Brain microvascular endothelial cell (primary cell): ENCODE data around the gene MS4A6A.
"Not testable (repeated sequence)": the region's sequence is repeated elsewhere in the genome, so short reads cannot be mapped to it uniquely, and the experiment has no call there.

Source experiments
- DNase-seq: peaks from one replicate; pipeline ENCODE4 v3.0.0-alpha.2; 2020
- H3K27ac ChIP-seq: fragments of 250-450 bp; sonication (Bioruptor Pico); 2 replicates; pipeline ENCODE4 v1.5.1; 2020; ENCODE audit warnings: mild to moderate bottlenecking, moderate library complexity
- H3K27me3 ChIP-seq: fragments of 250-450 bp; sonication (Bioruptor Pico); replicated peaks from 2 replicates; pipeline ENCODE4 v1.5.1; 2020; ENCODE audit warnings: mild to moderate bottlenecking
- H3K36me3 ChIP-seq: fragments of 250-450 bp; sonication (Bioruptor Pico); replicated peaks from 2 replicates; pipeline ENCODE4 v1.5.1; 2020; ENCODE audit warnings: mild to moderate bottlenecking
- H3K4me3 ChIP-seq: 2 replicates; pipeline ENCODE4 v1.5.1; 2011; ENCODE audit warnings: low read depth, mild to moderate bottlenecking, control low read depth, low read length, moderate library complexity
- in situ Hi-C: cut with HindIII; loops from 2 replicates; pipeline ENCODE4 v1.10.0; 2017; ENCODE audit warnings: low sequenced_read_pairs, low pct_ligation_motif_present
- TF ChIP-seq, protein P1 (sequence below): IDR thresholded peaks from 2 replicates; pipeline ENCODE4 v1.5.1; 2011; ENCODE audit warnings: low read depth, mild to moderate bottlenecking, moderate library complexity, low read length, control low read depth, inconsistent platforms; ENCODE audit errors: missing control alignments

Gene MS4A6A

DNA sequence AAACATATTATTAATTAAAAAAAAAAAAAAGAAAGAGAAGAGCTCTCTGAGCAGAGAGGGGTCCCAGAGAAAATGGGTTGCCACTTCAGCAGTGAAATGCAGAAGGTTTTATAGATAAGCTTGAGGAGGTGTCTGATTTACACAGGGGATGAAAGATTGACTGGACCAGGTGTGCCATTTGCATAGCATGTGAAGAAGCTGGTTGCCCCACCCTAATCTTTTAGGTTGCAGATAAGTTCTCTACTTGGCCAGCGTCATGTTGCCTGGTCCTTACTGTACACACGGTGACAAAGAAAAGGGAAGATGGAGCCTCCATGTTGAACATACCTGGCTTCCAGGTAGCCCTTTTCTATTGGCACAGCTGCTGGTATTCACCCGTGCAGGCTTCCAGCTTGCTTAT is 53.0 kb downstream of the MS4A6A start:
- Histone ChIP-seq H3K4me3 (no peak overlapping the region), H3K27ac (no peak overlapping the region), H3K36me3 (no peaks in the 10 kb centered on the region), H3K27me3 (no peaks in the 10 kb centered on the region)
- TF ChIP-seq, protein P1, sequence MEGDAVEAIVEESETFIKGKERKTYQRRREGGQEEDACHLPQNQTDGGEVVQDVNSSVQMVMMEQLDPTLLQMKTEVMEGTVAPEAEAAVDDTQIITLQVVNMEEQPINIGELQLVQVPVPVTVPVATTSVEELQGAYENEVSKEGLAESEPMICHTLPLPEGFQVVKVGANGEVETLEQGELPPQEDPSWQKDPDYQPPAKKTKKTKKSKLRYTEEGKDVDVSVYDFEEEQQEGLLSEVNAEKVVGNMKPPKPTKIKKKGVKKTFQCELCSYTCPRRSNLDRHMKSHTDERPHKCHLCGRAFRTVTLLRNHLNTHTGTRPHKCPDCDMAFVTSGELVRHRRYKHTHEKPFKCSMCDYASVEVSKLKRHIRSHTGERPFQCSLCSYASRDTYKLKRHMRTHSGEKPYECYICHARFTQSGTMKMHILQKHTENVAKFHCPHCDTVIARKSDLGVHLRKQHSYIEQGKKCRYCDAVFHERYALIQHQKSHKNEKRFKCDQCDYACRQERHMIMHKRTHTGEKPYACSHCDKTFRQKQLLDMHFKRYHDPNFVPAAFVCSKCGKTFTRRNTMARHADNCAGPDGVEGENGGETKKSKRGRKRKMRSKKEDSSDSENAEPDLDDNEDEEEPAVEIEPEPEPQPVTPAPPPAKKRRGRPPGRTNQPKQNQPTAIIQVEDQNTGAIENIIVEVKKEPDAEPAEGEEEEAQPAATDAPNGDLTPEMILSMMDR: no peak
- in situ Hi-C loops: no loop called here
- DNase-seq: no peak

DNA sequence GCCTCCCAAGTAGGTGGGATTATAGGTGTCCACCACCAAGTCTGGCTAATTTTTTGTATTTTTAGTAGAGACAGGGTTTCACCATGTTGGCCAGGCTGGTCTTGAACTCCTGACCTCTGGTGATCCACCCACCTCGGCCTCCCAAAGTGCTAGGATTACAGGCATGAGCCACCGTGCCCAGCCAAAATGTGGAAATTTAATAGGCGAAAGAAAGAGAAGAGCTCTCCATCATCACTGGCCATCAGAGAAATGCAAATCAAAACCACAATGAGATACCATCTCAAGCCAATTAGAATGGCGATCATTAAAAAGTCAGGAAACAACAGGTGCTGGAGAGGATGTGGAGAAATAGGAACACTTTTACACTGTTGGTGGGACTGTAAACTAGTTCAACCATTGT is 54.0 kb downstream of the MS4A6A start:
- H3K4me3 ChIP-seq, in situ Hi-C loops, DNase-seq, H3K27ac ChIP-seq, H3K27me3 ChIP-seq, H3K36me3 ChIP-seq: not testable (repeated sequence)

DNA sequence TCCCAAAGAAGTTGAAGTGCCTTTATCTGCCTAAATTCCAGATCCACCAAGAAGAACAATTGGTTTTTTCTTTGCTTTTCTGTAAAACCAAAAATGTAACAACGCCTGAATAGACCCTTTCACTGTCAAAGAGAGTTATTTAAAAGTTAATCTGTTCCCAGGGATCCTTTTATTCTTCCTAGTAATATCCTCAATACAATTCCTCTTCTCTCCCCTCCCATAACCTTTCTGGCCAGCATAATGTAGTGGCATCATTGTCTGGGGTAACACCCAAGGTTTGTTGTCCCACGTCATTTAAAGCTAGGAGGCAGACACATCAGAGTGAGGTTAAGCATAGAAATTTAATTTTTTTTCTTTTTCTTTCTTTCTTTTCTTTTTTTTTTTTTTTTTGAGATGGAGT is 54.5 kb downstream of the MS4A6A start:
- no peaks in the 10 kb centered on the region for H3K27me3 ChIP-seq
- no peak overlapping the region for H3K27ac ChIP-seq
- no peak for DNase-seq
- H3K4me3 ChIP-seq: no peak overlapping the region
- in situ Hi-C loops: no loop called here
- TF ChIP-seq, protein P1: no peak
- no peaks in the 10 kb centered on the region for H3K36me3 ChIP-seq

DNA sequence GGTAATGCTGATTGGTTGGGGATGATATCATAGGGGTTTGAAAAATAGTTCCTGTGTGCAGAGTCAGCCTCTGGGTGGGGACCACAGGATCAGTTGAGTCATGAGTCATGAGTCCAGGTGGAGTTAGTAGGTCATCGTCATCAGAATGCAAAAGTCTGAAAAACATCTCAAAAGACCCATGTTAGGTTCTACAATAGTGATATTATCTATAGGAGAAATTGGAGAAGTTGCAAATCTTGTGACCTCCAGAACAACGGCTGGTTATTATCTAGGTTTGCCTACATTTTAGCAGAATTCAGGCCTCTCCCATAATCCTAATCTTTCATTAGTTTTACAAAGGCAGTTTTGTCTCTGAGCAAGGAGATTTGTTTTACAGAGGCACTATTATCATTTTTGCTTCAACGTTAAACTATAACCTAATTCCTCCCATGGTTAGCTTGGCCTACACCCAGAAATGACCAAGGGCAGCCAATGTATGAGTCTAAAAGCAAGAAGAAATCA is 55.5 kb downstream of the MS4A6A start:
- DNase-seq: no peak

DNA sequence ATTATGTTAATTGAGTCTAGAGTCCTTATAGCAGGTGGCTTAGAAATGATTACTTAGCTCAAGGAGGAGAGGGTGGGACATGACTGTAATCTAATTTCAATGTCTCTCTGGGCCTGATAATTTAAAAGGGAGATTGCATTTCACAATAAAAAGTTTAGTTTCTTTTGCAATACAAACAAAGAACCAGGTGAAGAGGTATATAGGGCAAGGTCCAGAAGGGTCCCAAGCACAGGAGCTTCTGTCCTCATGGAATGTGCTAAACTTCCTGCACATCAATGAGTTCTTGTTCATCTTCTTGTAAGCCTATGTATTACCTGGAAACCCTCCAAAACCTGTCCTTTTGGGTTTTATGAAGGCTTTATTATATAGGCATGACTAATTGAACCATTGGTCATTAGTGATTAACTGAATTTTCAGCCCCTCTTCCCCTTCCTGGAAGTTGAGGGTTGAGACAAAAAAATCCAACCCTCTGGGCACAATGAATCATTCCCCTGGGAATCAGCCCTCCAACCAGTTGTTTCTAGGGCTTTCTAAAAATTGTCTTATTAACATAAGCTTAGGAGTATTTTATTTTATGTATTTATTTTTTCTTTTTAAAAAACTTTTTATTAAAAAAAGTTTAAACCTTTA is 56.8 kb downstream of the MS4A6A start:
- Histone ChIP-seq H3K4me3 (no peak overlapping the region), H3K36me3 (no peaks in the 10 kb centered on the region), H3K27me3 (no peaks in the 10 kb centered on the region), H3K27ac (no peak overlapping the region)
- TF ChIP-seq, protein P1: no peak
- in situ Hi-C loops: no loop called here
- DNase-seq: no peak

More for the DNA sequence above, 55.5 kb downstream of the MS4A6A start:
- in situ Hi-C loops: no loop called here
- H3K27me3 ChIP-seq: no peaks in the 10 kb centered on the region
- TF ChIP-seq, protein P1: no peak
- H3K27ac ChIP-seq: no peak overlapping the region
- H3K36me3 ChIP-seq: no peaks in the 10 kb centered on the region
- no peak overlapping the region for H3K4me3 ChIP-seq

DNA sequence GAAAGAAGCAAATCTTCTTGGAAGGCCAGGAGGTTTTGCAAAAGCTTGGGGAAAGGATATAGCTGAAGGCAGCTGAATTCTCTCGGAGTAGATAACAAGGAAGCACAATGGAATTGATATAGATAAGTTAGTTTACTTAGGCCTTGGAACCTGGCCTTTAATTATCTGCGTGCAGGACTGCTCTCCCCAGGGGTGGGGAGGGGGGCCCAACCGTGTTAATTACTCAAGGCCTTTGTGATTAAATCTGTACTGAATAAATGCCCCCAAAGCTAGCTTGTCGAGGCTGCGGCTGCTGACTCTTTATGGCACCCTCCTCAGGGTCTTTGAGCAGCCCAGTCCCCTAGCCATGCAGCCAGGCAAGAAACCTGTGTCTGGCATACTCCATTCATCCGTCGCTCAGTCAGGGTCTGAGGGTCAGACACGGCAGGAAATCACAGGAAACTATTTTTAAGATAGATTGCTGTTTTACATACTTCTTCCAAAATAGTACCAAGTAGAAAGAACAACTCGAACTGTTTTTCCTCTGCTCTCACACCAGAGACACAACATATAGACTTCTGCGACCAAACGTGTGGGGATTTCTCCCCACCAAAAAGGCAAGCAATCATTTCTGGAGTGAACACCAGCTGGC is 58.0 kb downstream of the MS4A6A start:
- TF ChIP-seq, protein P1: no peak
- no peaks in the 10 kb centered on the region for H3K27me3 ChIP-seq
- in situ Hi-C loops: no loop called here
- no peak for DNase-seq
- no peak overlapping the region for H3K27ac ChIP-seq
- no peak overlapping the region for H3K4me3 ChIP-seq
- H3K36me3 ChIP-seq: no peaks in the 10 kb centered on the region
